Stimulated activated CD4-positive, alpha-beta T cell treated with anti-CD3 and anti-CD28 coated beads, Interleukin-4, amount 100 ng/mL, for 48 hours (primary cell): ENCODE data around the gene PNLDC1.
A peak's percentile ranks its signal among the peaks of the same experiment; 100 is the strongest.

ENCODE experiments used
- DNase-seq, 2 donors: peaks; one replicate each; pipeline ENCODE4 v3.0.0-alpha.2; 2020; ENCODE audit warnings: low read depth in 2 of 2

The PNLDC1 gene, protein sequence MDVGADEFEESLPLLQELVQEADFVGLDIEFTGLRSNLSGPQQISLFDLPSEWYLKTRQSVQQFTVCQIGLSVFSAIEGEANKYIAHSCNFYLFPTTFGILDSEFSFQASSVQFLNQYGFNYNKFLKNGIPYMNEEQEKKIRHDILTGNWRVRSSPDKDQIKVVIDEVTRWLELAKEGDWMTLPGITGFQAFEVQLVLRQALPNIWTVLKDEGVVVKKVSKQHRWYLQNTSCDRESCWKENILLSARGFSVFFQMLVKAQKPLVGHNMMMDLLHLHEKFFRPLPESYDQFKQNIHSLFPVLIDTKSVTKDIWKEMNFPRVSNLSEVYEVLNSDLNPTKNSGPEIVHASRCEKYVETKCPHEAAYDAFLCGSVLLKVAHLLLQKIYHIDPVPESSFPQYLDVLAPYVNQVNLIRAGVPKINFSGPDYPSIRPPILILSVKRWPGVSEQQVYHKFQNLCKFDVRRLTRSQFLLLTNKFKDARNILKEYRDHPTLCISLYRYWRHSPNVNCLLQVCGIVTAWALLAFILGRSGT

DNA sequence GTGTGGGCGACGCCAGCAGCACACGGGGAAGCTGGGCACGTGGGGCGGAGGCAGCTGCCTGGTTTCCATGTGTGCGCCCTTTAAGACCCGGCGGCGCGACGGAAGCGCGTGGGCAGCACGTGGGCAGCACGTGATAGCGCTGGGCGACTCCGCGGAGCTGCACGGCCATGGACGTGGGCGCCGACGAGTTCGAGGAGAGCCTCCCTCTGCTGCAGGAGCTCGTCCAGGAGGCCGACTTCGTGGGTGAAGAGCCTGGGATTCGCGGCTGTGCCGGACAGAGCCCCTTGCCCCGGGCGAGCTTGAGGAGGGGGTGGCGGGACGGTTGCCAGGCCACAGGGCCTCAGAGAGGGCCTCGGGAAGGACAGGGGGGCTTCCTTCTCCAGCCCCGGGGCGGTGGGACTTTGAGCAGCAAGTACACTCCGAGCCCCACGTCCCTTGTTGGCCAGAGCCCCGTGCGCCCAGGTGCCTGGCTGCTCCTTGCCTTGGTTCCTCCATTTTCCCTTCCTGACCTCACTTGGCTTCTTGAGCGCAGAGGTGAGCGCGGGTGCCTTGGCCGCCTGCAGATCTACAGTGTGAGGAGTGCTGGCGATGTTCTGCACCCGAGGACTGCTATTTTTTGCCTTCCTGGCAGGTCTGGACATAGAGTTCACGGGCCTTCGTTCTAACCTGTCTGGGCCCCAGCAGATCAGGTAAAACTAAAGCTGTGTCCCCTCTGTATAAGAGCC, at the start of gene PNLDC1:
PNLDC1 (plus strand) TSS at position 136 of the 725 bp plus-strand sequence; CDS start at position 168, 32 bp downstream.
- DNase-seq = no peak

DNA sequence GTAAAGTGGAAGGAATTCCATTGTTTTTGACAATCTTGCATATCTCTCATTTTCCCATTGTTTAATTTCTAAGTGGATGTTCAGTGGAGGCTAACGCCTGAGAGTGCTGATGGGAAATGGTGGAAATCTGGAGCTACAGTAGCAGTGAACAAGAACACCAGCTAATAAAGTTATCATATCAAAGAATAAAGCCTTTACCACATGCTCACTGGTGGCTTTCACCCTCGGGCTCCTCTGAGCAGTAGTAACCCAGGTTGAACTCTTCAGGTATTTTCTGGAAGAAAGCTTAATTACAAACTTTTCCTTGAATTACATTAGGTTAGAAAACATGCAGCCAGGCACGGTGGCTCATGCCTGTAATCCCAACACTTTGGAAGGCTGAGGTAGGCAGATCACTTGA, 48.6 kb upstream of the PNLDC1 start:
- DNase-seq = no peak

DNA sequence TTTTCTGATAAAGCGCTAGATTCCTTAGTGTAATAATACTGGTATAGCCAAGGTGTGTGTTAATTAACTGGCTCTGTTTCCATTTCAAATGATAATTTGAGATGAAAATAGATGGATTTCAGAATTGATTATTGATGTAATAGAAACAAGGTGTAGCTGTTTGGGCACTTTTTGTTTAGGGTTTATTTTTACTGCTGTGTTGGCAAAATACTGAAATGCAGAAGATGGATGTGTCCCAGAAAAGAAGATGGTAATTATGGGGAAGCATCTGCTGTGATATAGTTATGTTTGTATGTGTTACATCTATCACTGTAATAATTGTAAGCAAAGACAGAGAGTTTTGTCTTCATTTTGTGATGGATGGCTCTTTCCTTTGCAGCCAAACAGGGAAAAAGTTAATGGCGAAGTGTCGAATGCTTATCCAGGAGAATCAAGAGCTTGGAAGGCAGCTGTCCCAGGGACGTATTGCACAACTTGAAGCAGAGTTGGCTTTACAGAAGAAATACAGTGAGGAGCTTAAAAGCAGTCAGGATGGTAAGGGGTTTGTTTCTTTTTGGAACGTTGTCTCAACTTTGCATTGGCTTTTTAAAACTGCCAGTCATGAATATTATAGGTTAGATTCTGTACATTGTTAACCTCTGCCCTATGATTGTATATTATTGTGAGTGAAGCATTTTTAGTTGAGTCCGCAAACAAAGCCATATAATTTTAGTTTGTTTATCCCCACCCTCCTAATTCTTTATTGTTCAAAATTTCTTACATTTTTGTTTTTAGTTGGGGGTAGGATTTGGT, 46.8 kb upstream of the PNLDC1 start:
- DNase-seq = no peak

DNA sequence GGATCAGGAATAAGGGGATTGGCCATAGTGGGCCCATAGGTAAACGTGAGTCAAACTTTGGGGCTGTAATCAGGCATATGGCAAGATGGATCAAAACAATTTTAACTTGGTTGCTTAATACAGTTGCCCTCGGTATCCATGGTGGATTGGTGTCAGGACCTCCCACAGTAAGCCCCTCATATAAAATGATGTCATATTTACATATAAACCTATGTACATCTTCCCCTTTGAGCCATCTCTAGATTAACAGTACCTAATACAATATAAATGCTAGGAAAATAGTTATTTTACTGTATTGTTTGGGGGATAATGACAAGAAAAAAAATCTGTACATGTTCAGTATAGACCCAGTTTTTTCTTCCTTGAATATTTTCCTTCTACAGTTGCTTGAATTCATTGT, 45.7 kb upstream of the PNLDC1 start:
- DNase-seq = no peak

DNA sequence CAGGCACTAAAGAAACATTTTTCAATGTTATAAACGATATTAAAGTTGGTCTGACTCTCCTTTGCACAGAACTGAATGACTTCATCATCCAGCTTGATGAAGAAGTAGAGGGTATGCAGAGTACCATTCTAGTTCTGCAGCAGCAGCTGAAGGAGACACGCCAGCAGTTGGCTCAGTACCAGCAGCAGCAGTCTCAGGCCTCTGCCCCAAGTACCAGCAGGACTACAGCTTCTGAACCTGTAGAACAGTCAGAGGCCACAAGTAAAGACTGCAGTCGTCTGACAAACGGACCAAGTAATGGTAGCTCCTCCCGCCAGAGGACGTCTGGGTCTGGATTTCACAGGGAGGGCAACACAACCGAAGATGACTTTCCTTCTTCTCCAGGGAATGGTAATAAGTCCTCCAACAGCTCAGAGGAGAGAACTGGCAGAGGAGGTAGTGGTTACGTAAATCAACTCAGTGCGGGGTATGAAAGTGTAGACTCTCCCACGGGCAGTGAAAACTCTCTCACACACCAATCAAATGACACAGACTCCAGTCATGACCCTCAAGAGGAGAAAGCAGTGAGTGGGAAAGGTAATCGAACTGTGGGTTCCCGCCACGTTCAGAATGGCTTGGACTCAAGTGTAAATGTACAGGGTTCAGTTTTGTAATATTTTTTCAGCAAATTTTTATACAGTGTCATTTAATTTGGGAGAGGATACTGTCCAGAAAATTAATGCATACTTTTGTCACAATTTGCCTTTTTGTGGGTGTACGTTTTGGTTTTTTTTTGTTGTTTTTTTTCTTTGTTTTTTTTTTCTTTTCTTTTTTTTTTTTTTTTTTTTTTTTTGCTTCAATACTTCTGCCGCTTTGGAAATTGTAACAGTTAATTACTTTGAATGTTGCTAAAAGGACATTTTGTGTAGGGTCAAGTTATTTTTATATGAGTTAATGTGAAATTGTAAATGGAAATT, 44.8 kb upstream of the PNLDC1 start:
- no peak for DNase-seq

DNA sequence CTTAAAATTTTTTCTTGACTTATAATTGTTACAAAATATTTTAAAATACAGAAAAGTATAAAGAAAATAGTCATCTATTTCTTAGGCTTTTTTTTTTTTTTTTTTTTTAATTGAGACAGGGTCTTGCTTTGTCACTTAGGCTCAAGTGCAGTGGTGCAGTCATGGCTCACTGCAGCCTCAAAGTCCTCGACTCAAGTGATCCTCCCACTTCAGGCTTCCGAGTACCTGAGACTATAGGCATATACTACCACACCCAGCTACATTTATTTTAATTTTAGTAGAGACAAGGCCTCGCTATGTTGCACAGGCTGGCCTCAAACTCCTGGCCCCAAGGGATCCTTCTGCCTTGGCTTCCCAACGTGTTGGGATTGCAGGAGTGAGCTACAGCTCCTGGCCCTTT, 43.6 kb upstream of the PNLDC1 start:
- no peak for DNase-seq

DNA sequence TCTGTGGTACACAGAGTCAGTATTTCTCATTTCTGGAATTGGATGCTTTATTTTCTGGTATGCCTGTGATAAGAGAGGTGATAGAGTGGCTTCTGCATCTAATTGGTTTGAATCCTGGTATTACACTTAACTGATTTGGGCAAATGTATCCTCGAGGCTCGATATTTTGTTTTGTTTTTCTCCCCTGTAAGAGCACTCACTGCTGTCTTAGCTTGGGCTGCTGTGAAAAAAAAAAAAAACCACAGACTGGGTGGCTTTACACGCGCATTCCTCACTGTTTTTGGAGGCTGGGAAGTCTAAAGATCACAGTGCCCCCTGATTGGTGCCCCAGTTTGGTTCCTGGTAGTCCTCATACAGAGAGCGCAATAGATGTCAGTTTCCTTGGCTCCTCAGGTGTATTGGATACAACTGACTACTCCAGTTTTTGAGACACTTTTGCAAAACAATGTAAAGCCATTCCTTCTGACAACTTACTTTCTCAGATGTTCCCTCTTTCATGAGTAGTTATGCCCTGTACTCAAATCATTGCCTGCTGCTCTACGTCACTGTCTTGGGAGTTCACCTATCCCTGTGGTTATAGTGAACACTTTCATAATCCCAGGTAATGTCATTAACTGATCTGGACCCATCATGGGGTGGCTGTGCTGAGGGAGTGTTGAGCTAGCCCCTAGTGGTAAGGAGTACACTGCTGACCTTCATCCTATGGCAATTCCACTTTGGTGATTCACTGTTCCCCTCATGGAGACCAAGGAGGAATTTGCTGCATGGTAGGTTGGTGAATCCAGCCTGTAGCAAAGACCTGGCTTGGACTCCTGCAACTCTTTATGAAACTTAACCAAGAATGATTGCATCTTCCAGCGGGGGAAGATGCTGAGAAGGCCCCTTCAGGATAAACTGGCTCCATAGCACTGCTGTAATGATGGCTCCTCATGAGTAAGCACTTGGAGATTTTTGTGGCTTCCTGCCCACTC, 41.8 kb upstream of the PNLDC1 start:
- no peak for DNase-seq

DNA sequence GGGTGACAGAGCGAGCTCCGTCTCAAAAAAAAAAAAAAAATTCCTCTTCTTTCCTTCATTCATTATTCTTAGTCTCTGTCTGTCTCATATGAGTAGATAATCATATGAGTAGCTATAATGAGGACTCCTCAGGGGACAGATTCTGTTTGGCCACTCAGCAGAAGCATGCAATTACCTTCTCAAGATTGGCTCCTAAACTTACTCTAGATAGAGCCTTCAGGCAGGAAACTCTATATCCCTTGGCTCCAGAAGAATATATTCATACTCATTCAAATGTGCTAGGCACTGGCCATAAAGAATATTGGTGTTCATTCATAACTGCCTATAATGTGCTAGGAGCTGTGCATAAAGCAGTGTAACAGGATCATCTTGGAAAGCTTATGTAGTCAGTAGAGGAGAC, 40.4 kb upstream of the PNLDC1 start:
- DNase-seq = no peak

DNA sequence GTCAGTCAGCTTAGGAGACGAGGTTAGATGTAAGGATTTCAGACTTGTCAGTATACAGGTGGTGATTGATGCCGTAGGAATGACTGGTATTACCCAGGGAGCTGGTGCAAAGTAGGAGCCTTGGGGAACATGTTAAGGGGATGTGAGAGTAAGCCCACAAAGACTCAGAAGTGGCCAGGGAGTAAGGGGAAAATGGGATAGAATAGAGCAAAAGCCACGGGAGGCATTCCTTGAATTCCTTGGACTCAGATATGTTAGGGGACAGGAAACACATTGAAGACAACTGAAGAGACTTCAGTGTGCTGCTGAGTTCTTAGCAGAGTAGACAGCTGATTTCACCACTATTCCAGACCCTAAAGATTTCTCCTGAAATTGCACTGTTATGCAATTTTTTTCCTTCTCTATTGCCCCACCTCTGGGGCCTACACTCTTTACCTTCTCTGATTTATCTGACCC, 39.4 kb upstream of the PNLDC1 start:
- DNase-seq = no peak

DNA sequence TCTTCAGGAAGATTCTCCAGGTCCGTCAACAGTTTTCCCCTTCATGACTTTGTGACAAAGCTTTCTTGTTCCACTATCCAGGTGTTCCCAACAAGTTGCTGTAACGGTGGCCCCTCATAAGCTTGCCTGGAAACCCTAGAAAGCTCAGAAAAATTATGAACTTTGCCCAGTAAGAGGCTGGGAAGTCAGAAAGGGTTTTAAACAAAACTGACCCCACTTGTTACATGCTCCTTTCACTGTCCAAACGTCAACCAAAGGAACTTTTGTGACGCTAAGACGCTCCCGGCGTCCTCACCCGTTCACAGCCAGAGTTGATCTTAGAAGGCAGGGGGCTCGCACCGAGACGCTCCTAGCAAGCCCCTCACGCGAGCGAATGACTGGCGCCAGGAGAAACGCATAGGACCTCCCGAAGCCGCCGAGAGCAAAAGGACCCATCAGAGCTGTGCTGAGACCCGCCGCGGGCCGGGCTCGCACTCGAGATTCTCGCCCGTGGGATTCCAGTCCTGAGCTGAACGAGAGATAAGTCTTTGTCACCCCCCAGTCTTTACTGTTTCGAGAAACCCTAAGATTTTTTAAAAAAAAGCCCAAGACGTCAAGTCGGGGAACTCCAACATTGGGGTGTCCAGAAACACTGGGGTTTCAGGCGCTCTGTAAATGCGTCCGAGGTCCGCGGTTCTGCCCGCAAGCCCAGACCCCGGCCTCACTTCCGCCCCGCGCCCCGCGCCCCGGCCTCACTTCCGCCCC, 38.8 kb upstream of the PNLDC1 start:
- peak in 1 of 2 donors; percentile 9 for DNase-seq

DNA sequence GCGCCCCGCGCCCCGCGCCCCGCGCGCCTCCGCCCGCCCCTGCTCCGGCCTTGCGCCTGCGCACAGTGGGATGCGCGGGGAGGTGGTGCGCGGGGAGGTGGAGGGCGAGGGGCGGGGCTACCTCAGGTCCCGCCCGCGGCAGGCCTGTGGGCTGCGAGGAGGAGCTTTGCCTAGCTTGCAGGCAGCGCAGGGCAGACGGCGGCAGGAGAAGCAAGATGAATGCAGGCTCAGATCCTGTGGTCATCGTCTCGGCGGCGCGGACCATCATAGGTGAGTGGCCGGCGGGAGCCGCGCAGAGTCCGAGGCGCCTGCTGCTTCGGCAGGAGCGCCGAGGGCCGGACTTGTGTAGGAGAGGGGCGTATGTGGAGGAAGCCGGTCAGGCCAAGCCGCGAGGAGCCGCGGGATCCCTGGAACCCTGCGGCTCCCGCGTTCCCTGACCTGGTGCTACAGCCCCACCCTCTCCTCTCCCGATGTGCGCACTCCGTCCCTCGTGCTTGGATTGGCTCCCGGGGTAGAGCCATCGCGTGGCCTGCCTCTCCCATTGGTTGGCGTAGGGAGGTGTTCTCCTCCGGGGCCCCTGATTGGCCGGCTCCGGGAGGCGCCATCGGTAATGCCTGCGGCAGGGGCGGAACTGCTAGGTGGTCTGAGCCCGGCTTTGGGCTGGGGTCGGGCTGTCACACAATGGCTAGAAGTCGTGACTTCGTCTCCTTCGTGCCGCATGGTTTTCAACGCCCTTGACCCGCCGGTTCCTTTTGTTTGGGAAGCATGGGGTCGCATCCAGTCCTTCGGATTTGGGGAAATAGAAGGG, 38.0 kb upstream of the PNLDC1 start, which contains the start of gene ACAT2:
ACAT2 (plus strand) TSS at position 173 of the 808 bp plus-strand sequence; CDS start at position 216, 43 bp downstream.
- DNase-seq = peak; percentile 85 to 90

DNA sequence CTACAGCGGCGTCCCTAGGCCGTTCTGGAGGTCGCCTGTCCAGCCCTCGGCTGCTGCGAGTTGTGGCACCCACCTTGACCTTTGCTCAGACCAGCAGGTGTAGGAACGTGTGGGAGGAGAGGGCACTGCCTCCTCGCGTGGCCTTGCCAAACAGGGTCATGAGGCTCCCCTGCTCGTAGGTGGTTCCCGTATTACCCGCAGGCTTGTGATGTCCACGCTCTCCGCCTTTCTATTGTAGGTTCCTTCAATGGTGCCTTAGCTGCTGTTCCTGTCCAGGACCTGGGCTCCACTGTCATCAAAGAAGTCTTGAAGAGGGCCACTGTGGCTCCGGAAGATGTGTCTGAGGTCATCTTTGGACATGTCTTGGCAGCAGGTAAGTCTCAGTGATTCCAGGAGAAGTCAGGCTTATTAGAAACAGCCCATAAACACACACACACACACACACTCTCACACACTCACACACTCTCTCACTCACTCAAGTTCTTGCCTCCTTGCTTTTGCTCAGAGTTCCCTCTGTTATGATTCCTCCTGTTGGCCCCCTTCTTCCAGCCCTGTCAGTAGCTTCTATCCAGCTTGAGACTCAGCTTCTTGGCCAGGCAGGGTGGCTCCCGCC, 37.3 kb upstream of the PNLDC1 start:
- no peak for DNase-seq

DNA sequence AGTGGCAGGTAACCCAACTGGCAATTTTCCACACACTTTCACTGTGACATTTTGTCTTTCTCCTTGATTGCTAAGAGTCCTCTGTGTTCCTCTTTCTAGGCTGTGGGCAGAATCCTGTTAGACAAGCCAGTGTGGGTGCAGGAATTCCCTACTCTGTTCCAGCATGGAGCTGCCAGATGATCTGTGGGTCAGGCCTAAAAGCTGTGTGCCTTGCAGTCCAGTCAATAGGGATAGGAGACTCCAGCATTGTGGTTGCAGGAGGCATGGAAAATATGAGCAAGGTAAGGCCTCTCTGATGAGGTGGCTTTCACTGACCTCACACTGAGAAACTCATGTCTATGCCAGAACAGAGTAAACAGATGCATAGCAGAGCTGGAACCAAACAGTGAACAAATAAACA, 33.2 kb upstream of the PNLDC1 start:
- DNase-seq = no peak

DNA sequence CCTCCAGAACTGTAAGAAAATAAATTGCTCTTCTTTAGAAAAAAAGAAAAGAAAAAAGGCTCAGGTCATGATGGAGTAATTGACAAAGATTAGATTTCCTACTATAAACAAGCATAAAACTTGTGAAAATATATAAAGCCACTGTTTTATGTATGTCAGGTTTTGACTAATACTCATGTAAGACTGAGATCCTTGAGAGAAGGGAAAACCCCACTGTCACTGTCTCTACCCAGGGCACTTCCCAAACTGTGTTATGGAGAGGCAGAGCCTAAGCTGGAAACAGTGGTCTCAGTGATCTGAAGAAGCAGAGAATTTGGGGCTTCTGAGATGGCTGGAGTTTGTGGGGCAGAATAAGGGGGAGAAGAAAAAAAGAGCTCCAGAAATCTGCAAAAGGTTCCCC, 30.6 kb upstream of the PNLDC1 start:
- no peak for DNase-seq

DNA sequence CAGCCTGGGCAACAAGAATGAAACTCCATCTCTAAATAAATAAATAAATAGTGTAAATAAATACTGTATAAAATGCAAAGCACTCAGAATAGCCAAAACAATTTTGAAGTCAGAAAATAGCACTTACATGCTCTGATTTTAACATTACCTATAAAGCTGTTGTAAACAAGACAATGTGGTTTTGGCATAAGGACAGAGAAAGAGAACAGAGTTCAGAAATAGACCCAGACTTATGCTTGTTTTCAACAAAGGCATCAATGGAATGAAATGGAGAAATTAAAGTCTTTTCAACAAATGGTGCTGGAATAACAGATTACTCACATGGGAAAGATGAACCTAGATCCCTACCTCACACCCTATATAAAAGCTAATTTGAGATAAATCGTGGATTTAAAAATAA, 27.9 kb upstream of the PNLDC1 start:
- no peak for DNase-seq

DNA sequence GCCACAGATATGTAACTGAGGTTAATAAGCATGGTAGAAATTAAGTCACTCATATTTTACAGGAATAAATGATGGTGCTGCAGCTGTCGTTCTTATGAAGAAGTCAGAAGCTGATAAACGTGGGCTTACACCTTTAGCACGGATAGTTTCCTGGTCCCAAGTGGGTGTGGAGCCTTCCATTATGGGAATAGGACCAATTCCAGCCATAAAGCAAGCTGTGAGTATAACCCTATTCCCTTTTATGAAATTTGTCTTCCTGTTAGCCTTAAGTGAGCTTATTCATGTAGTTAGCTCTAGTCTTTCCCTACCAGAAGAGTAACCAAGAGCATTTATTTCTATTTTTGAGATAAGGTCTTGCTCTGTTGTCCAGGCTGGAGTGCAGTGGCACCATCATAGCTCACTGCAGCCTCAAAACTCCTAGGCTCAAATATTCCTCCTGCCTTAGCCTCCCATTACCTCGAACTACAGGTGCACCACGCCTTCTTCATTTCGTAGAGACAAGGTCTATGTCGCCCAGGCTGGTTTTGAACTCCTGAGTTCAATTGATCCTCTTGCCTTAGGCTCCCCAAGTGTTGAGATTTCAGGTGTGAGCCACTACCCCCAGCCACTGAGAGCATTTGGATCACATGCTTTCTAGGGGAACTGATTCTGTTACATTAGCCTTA, 22.7 kb upstream of the PNLDC1 start:
- DNase-seq = no peak

DNA sequence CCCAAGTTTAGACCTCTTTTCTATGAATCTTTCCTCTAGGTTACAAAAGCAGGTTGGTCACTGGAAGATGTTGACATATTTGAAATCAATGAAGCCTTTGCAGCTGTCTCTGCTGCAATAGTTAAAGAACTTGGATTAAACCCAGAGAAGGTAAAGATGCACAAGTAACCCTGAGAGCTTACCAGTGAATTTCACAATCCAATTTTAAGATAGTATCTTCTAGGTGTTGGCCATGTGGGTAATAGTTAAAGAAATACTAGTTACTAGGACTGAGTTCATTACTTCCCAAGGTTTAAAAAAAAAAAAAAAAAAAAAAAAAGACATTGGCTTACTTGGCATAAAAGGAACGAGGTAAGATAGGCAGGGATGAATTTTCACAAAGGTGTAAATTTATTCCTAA, 21.9 kb upstream of the PNLDC1 start:
- no peak for DNase-seq
